ENCODE measurements around the gene KIFC1. TPM values are rescaled to one million over a fixed set of nuclear protein-coding genes. Genes with fewer than 3 reads are reported as not detected.

The KIFC1 gene
- total RNA-seq, 1 experiment from 2014 or later: 123 TPM

DNA sequence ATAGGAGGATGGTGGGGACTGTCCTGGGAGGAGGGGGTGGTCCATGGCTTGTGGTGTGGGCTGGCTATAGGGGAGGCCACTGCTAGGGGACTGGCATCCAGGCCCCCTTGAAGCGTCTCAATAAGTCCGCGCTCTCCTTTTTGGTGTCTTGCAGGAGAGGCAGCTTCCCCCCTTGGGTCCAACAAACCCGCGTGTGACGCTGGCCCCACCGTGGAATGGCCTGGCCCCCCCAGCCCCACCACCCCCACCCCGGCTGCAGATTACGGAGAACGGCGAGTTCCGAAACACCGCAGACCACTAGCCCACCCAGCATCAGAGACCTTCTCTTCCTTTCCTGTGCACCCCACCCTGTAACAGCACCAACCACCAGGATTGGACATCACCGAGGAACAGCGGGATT is 60.0 kb downstream of the KIFC1 start:
- Histone ChIP-seq H3K27me3 (replicated peaks; ENCODE audit: insufficient read depth, low read depth, low read length, poor library complexity) (no peaks in the 10 kb centered on the region), H3K27ac (ENCODE audit: low read depth, low read length, poor library complexity, severe bottlenecking) (no peak overlapping the region), H3K9me3 (ENCODE audit: low read depth, low read length, poor library complexity, severe bottlenecking) (no peaks in the 10 kb centered on the region), H3K4me3 (ENCODE audit: low read depth, low read length, poor library complexity, severe bottlenecking) (no peak overlapping the region), H3K36me3 (ENCODE audit: insufficient read depth, low read length, poor library complexity, severe bottlenecking) (peaks cover 29% of the 10 kb centered on the region), H3K4me1 (ENCODE audit: insufficient read depth, low read length, poor library complexity, severe bottlenecking) (peaks cover 17% of the 10 kb centered on the region)
- CTCF ChIA-PET: no interaction called here
- no peak for DNase-seq (ENCODE audit: low spot score)
- intact Hi-C loops (cut with micrococcal nuclease; ENCODE audit: unreplicated experiment): no loop called here
- BruUV-seq (replicated peaks): no TSS peak
- no peak for TF ChIP-seq EZH2 (IDR thresholded peaks at IDR 0.05; ENCODE audit: borderline replicate concordance, low read depth, low read length, poor library complexity, severe bottlenecking)
- TF ChIP-seq, protein P1, sequence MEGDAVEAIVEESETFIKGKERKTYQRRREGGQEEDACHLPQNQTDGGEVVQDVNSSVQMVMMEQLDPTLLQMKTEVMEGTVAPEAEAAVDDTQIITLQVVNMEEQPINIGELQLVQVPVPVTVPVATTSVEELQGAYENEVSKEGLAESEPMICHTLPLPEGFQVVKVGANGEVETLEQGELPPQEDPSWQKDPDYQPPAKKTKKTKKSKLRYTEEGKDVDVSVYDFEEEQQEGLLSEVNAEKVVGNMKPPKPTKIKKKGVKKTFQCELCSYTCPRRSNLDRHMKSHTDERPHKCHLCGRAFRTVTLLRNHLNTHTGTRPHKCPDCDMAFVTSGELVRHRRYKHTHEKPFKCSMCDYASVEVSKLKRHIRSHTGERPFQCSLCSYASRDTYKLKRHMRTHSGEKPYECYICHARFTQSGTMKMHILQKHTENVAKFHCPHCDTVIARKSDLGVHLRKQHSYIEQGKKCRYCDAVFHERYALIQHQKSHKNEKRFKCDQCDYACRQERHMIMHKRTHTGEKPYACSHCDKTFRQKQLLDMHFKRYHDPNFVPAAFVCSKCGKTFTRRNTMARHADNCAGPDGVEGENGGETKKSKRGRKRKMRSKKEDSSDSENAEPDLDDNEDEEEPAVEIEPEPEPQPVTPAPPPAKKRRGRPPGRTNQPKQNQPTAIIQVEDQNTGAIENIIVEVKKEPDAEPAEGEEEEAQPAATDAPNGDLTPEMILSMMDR (conservative IDR thresholded peaks at IDR 0.05; ENCODE audit: low read depth, low read length): no peak
- POLR2A ChIA-PET (ENCODE audit: low non-redundant PET): no interaction called here

DNA sequence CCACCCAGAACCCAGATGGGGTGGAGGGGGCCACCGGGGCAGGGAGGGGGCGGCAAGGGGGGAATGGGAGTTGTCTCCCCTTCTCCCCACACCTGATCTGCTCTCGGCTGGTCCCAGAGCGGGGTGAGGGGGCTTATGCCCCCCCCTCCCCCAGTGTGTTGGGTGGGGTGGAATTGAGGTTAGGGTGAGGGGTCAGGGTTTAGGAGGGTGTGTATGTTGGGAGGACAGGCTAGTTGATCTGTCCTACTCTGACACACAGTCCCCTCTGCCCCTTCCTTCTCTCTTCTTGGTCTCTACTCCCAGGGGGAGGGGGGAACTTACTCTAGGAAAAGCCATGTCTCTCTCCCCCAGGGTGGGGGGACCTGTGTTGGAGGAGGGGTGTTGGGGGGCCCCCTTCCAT is 60.9 kb downstream of the KIFC1 start:
- H3K4me1 ChIP-seq (ENCODE audit: insufficient read depth, low read length, poor library complexity, severe bottlenecking): peaks cover 17% of the 10 kb centered on the region
- BruUV-seq (replicated peaks): no TSS peak
- no peaks in the 10 kb centered on the region for H3K9me3 ChIP-seq (ENCODE audit: low read depth, low read length, poor library complexity, severe bottlenecking)
- no peak overlapping the region for H3K27ac ChIP-seq (ENCODE audit: low read depth, low read length, poor library complexity, severe bottlenecking)
- POLR2A ChIA-PET (ENCODE audit: low non-redundant PET): no interaction called here
- H3K27me3 ChIP-seq (replicated peaks; ENCODE audit: insufficient read depth, low read depth, low read length, poor library complexity): no peaks in the 10 kb centered on the region
- CTCF ChIA-PET: no interaction called here
- no peak for TF ChIP-seq EZH2 (IDR thresholded peaks at IDR 0.05; ENCODE audit: borderline replicate concordance, low read depth, low read length, poor library complexity, severe bottlenecking)
- TF ChIP-seq, protein P1 (conservative IDR thresholded peaks at IDR 0.05; ENCODE audit: low read depth, low read length): no peak
- H3K4me3 ChIP-seq (ENCODE audit: low read depth, low read length, poor library complexity, severe bottlenecking): no peak overlapping the region
- peaks cover 29% of the 10 kb centered on the region for H3K36me3 ChIP-seq (ENCODE audit: insufficient read depth, low read length, poor library complexity, severe bottlenecking)
- intact Hi-C loops (cut with micrococcal nuclease; ENCODE audit: unreplicated experiment): no loop called here
- no peak for DNase-seq (ENCODE audit: low spot score)

DNA sequence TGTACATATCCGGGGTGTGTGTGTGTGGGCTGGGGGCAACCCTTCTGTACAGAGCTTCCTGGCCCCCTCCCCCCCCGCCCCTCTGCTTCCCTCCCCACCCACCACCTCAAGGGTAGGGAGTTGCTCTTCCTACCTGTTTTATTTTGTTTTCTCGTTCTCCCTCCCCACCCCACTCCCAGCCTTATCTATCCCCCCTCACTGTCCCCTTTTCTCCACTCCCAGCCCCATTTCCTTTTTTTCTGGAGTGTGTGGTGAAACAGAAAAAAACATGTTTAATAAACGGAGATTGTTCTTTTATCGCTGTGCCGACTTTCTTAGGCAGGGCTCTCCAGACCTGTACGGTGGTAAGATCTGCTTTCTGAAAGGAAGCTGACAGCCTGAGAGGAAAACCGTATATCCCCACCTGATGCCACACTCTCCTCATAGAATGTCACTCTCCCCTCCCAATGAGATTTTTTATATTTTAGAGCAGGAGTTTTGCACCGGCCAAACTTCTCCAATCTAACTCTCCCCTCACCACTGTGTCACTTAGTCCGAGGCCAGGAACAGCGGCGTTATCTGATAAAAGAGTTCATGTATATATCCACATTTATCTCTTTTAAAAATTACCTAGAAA is 61.9 kb downstream of the KIFC1 start:
- intact Hi-C loops (cut with micrococcal nuclease; ENCODE audit: unreplicated experiment): no loop called here
- TF ChIP-seq, protein P1 (conservative IDR thresholded peaks at IDR 0.05; ENCODE audit: low read depth, low read length): no peak
- TF ChIP-seq EZH2 (IDR thresholded peaks at IDR 0.05; ENCODE audit: borderline replicate concordance, low read depth, low read length, poor library complexity, severe bottlenecking): no peak
- ChIA-PET POLR2A (ENCODE audit: low non-redundant PET) (no interaction called here), CTCF (interaction anchor here (1.2 kb wide), 1 partner anchor 23 kb away, joined by 3 read pairs; no protein-coding TSS in a partner anchor)
- Histone ChIP-seq H3K27me3 (replicated peaks; ENCODE audit: insufficient read depth, low read depth, low read length, poor library complexity) (no peaks in the 10 kb centered on the region), H3K9me3 (ENCODE audit: low read depth, low read length, poor library complexity, severe bottlenecking) (no peaks in the 10 kb centered on the region), H3K4me3 (ENCODE audit: low read depth, low read length, poor library complexity, severe bottlenecking) (peak overlapping the region; percentile 72), H3K36me3 (ENCODE audit: insufficient read depth, low read length, poor library complexity, severe bottlenecking) (peaks cover 20% of the 10 kb centered on the region), H3K4me1 (ENCODE audit: insufficient read depth, low read length, poor library complexity, severe bottlenecking) (peaks cover 17% of the 10 kb centered on the region), H3K27ac (ENCODE audit: low read depth, low read length, poor library complexity, severe bottlenecking) (peak overlapping the region; percentile 53)
- no peak for DNase-seq (ENCODE audit: low spot score)
- no TSS peak for BruUV-seq (replicated peaks)
